ENCODE results near the gene FZR1. TPM values are rescaled to one million over a fixed set of nuclear protein-coding genes. Genes with fewer than 3 reads are reported as not detected.
A peak's percentile ranks its signal among the peaks of the same experiment; 100 is the strongest.

Gene FZR1
- total RNA-seq, 2 experiments from 2014 or later = 40.8 to 50.7 TPM

DNA sequence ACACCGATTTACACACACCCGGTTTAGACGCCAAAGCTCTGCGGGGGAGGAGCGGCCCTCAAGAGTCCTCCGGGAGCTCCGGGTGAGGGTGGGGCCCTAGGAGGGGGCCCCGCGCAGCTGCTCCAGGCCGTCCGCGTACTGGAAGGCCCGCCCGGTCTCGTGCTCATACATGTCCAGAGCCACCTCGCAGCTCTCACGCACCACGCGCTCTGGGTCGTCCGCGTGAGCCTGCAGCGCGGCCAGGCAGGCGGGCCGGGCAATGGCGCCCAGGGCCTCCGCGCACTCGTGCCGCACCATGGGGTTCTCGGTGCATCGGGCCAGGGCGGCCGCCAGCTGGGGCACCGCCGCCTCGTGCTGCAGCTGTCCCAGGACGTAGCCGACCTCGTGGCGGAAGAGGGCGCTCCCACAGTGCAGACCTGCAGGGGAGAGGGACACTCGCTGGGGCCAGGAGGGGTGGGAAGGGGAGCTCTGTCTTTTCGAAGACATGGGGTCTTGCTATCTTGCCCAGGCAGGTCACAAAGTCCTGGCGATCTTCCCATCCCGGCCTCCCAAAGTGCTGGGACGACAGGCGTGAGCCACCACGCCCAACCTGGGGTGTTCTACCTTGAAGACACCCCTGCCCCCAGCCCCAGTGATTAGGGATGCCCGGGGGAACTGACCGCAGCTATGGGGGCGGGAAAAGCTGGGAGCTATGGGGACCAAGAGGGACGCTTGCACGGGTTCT is 14.6 kb upstream of the FZR1 start:
- Mint-ChIP-seq H3K4me3 (no peak overlapping the region), H3K4me1 (peaks cover 9% of the 10 kb centered on the region), H3K9me3 (ENCODE audit: low read depth) (no peaks in the 10 kb centered on the region), H3K36me3 (ENCODE audit: low read depth) (peaks cover 32% of the 10 kb centered on the region), H3K27ac (no peak overlapping the region), H3K27me3 (no peaks in the 10 kb centered on the region)
- ChIA-PET CTCF (no interaction called here), POLR2A (no interaction called here)
- DNase-seq (no peak), ATAC-seq (no peak)
- intact Hi-C loops (cut with DNase I, micrococcal nuclease) = no loop called here

DNA sequence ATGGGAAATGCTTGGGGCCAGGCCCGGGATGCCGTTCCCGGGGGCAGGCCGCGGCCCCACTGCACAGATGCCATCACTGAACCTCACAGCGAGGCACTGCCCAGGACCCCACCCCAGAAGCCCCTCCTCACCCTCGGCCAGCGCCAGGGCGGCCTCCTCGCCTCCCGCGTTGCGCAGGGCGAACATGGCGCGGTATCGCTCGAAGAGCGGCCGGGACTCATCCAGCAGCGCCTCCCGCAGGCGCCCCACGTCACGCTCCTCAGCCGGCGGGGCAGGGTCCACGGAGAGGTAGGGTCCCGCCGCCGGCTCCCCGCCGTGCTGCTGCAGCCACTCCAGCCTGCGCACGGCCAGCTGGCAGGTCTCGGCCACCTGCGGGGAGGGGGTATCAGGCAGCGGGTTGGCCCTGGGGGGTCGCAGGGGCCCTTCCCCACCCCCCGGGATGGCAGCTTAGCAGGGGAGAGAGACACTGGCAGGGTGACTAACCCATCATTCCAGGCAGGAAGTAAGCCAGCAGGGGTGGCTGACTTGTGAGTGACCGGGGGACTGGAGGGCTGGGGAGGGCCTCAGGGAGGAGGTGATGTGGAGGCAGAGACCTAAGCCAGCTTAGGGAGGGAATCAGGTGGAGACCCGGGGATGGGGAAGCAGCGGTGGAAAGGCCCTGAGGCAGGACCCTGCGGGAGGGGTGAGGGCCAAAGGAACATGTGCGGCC is 13.8 kb upstream of the FZR1 start:
- ChIA-PET CTCF (no interaction called here), POLR2A (no interaction called here)
- no peak for DNase-seq
- H3K27ac Mint-ChIP-seq = no peak overlapping the region
- peaks cover 34% of the 10 kb centered on the region for H3K36me3 Mint-ChIP-seq (ENCODE audit: low read depth)
- intact Hi-C loops (cut with DNase I, micrococcal nuclease) = no loop called here
- no peaks in the 10 kb centered on the region for H3K27me3 Mint-ChIP-seq
- H3K4me1 Mint-ChIP-seq = peaks cover 9% of the 10 kb centered on the region
- H3K4me3 Mint-ChIP-seq = no peak overlapping the region
- ATAC-seq = no peak
- no peaks in the 10 kb centered on the region for H3K9me3 Mint-ChIP-seq (ENCODE audit: low read depth)

- DNase-seq (no peak), ATAC-seq (no peak)
- intact Hi-C loops (cut with DNase I, micrococcal nuclease) = no loop called here
- Mint-ChIP-seq H3K9me3 (ENCODE audit: low read depth) (no peaks in the 10 kb centered on the region), H3K36me3 (ENCODE audit: low read depth) (peaks cover 33% of the 10 kb centered on the region), H3K4me3 (no peak overlapping the region), H3K27me3 (no peaks in the 10 kb centered on the region), H3K4me1 (peaks cover 10% of the 10 kb centered on the region), H3K27ac (no peak overlapping the region)
- ChIA-PET CTCF (interaction anchor here (0.6 kb wide), 1 partner anchor 744 kb away, joined by 3 read pairs; no protein-coding TSS in a partner anchor), POLR2A (no interaction called here)
Observed at GRCh38 chr19:3492919-3493318, 13.2 kb upstream of the FZR1 start.

- ChIA-PET POLR2A (no interaction called here), CTCF (interaction anchor here (1.4 kb wide), 1 partner anchor 7 kb away, joined by 6 read pairs; no protein-coding TSS in a partner anchor)
- peak overlapping the region; percentile 6 for H3K27ac Mint-ChIP-seq
- no peak overlapping the region for H3K4me3 Mint-ChIP-seq
- H3K36me3 Mint-ChIP-seq (ENCODE audit: low read depth) = peaks cover 32% of the 10 kb centered on the region
- peaks cover 12% of the 10 kb centered on the region for H3K4me1 Mint-ChIP-seq
- no peaks in the 10 kb centered on the region for H3K27me3 Mint-ChIP-seq
- no peaks in the 10 kb centered on the region for H3K9me3 Mint-ChIP-seq (ENCODE audit: low read depth)
- ATAC-seq (no peak), DNase-seq (no peak)
- intact Hi-C loops (cut with DNase I, micrococcal nuclease) = no loop called here
Observed at GRCh38 chr19:3493651-3494050, 12.5 kb upstream of the FZR1 start.

DNA sequence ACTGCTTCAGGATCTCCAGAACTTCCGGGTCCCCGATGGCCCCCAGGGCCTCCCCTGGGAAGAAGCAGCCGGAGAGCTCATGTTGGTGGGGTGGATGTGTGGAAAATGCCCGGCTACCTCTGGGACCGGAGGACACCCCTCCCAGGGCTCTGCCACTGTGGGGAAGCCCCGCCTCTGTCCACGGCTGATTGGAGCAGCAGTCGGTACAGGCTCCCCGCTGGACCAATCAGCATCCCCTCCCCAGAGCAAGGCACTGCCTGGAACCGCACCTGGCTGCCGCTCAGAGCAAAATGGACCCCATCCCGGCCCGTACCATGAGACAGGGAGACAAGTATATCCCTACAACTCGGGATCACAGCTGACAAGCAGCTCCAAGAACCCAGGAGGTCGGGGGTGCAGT is 12.1 kb upstream of the FZR1 start:
- ATAC-seq (peak; percentile 83), DNase-seq (peak; percentile 77)
- peak overlapping the region; percentile 10 for H3K4me3 Mint-ChIP-seq
- H3K27ac Mint-ChIP-seq = peak overlapping the region; percentile 75
- peaks cover 15% of the 10 kb centered on the region for H3K4me1 Mint-ChIP-seq
- intact Hi-C loops (cut with DNase I, micrococcal nuclease) = no loop called here
- CTCF ChIA-PET = interaction anchor here (1.0 to 1.4 kb wide), 3 partner anchors 8 to 189 kb away, joined by 3 to 6 read pairs (median 4); no protein-coding TSS in a partner anchor
- H3K36me3 Mint-ChIP-seq (ENCODE audit: low read depth) = peaks cover 34% of the 10 kb centered on the region
- no peaks in the 10 kb centered on the region for H3K9me3 Mint-ChIP-seq (ENCODE audit: low read depth)
- POLR2A ChIA-PET = no interaction called here
- H3K27me3 Mint-ChIP-seq = no peaks in the 10 kb centered on the region

GRCh38 chr19:3494559-3494958 is 11.6 kb upstream of the FZR1 start:
- DNase-seq = peak; percentile 85
- ChIA-PET CTCF (interaction anchor here (0.5 to 1.4 kb wide), 6 partner anchors 8 to 190 kb away, joined by 3 to 6 read pairs (median 4); no protein-coding TSS in a partner anchor), POLR2A (interaction anchor here (0.7 kb wide), 2 partner anchors 15 to 491 kb away, joined by 3 to 4 read pairs; partner anchors contain the start of gene EEF2)
- peaks cover 18% of the 10 kb centered on the region for H3K4me1 Mint-ChIP-seq
- H3K27ac Mint-ChIP-seq = peak overlapping the region; percentile 75
- H3K9me3 Mint-ChIP-seq (ENCODE audit: low read depth) = no peaks in the 10 kb centered on the region
- intact Hi-C loops (cut with DNase I, micrococcal nuclease) = no loop called here
- peaks cover 36% of the 10 kb centered on the region for H3K36me3 Mint-ChIP-seq (ENCODE audit: low read depth)
- peak overlapping the region; percentile 10 for H3K4me3 Mint-ChIP-seq
- peak; percentile 88 for ATAC-seq
- no peaks in the 10 kb centered on the region for H3K27me3 Mint-ChIP-seq

DNA sequence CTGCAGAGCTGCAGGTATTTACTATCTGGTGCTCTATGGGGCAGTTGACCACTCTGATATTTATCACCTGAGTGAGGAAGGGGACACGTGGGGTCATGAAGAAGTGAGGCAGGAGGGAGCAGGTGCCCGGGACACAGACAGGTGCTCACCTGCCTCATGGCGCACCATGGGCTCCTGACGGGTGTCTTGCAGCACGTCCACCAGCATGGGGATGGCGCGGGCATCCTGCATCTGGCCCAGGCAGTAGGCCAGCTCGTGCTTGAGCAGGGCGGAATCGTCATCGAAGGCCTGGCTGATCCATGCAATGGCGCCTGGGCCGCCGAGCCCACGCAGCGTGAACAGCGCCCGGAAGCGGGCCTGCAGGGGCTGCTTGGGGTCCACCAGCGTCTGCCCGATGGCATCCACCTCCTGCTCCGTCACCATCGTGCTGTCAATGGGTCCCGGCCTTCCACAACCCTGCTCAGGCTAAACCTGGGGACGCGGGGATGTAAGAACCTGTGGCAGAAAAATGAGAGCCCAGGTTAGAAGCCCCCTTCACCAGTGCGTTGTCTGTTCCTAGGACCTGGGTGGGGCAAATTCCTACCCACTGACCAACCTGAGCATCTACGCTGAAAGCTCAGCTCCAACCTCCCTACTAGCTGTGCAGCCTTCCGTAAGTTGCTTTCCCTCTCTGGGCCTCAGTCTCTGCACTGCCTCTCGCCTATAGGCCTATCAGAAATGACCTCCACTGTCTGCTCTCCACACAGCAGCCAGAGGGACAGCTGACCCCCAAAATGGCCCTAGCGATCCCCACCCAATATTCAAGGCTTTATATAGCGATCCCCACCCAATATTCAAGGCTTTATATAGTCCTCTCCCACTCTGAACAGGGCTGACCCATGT is 9.5 kb upstream of the FZR1 start:
- POLR2A ChIA-PET = no interaction called here
- Mint-ChIP-seq H3K9me3 (ENCODE audit: low read depth) (no peaks in the 10 kb centered on the region), H3K27me3 (no peaks in the 10 kb centered on the region), H3K4me3 (no peak overlapping the region), H3K36me3 (ENCODE audit: low read depth) (peaks cover 37% of the 10 kb centered on the region), H3K4me1 (peaks cover 28% of the 10 kb centered on the region), H3K27ac (no peak overlapping the region)
- intact Hi-C loops (cut with DNase I, micrococcal nuclease) = no loop called here
- DNase-seq = no peak
- no peak for ATAC-seq
- CTCF ChIA-PET = no interaction called here

- no peak overlapping the region for H3K4me3 Mint-ChIP-seq
- intact Hi-C loops (cut with DNase I, micrococcal nuclease) = no loop called here
- H3K36me3 Mint-ChIP-seq (ENCODE audit: low read depth) = peaks cover 34% of the 10 kb centered on the region
- H3K27ac Mint-ChIP-seq = peak overlapping the region; percentile 42
- no peak for ATAC-seq
- DNase-seq = no peak
- CTCF ChIA-PET = interaction anchor here (0.6 kb wide), 2 partner anchors 60 to 481 kb away, joined by 3 read pairs; no protein-coding TSS in a partner anchor
- H3K27me3 Mint-ChIP-seq = no peaks in the 10 kb centered on the region
- no peaks in the 10 kb centered on the region for H3K9me3 Mint-ChIP-seq (ENCODE audit: low read depth)
- POLR2A ChIA-PET = no interaction called here
- peaks cover 28% of the 10 kb centered on the region for H3K4me1 Mint-ChIP-seq
Observed at GRCh38 chr19:3497757-3498520, 8.2 kb upstream of the FZR1 start.

DNA sequence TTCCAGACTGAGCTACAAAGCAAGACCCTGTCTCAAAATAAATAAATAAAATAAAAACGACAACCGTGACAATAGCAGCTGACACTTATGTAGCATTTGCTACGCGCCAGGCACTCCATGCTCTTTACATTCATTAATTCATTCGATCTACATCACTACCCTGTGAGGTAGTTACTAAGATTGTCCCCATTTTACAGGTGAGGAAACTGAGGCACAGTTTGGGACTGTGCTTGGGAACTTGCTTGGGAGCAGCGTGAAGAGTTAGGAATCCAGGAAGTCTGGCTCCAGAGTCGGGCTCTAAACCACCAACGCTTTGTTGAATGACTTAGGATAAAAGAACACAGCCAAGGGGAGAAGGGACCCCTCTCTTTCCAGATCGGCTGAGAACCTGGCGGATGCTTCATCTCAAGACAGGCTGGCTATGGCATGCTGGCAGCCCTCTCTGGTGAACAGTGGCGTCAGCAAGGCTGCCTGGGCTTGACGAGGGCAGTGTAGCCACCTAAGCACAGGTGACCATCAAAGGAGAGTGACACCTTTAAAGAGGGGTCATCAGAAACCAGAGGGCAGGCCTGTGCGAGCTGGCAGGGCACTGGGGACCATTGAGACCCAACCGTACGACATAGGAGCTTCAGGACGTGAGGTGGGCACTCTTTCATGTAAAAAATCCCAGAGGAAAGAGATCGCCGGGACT is 6.2 kb upstream of the FZR1 start:
- CTCF ChIA-PET = interaction anchor here (1.3 to 1.8 kb wide), 2 partner anchors 14 to 60 kb away, joined by 3 to 11 read pairs; no protein-coding TSS in a partner anchor
- Mint-ChIP-seq H3K36me3 (ENCODE audit: low read depth) (peaks cover 25% of the 10 kb centered on the region), H3K4me1 (peaks cover 28% of the 10 kb centered on the region)

More for the DNA sequence above, 6.2 kb upstream of the FZR1 start:
- H3K9me3 Mint-ChIP-seq (ENCODE audit: low read depth) = no peaks in the 10 kb centered on the region
- peak overlapping the region; percentile 91 for H3K4me3 Mint-ChIP-seq
- no peaks in the 10 kb centered on the region for H3K27me3 Mint-ChIP-seq
- intact Hi-C loops (cut with DNase I, micrococcal nuclease) = loop anchor here in 1 of 2 experiments (1.0 to 10.0 kb wide), 7 partner anchors 57 to 715 kb away; partner anchors contain the start of genes ANKRD24, MAP2K2, MFSD12 and SIRT6
- H3K27ac Mint-ChIP-seq = peak overlapping the region; percentile 97
- ATAC-seq (peak; percentile 2), DNase-seq (no peak)
- POLR2A ChIA-PET = no interaction called here

Data from activated CD4-positive, alpha-beta T cell treated with anti-CD3 and anti-CD28 coated beads for 36 hours (primary cell).